GM12891 (cell line): ENCODE results near the gene MCOLN2.

ENCODE experiments used
- PAX5 ChIP-seq: IDR thresholded peaks from 2 replicates; pipeline ENCODE4 v1.6.1; 2011; ENCODE audit warnings: low read length, moderate library complexity, mild to moderate bottlenecking; ENCODE audit not compliant: insufficient read depth, severe bottlenecking
- POLR2A ChIP-seq: IDR thresholded peaks from 2 replicates; pipeline ENCODE4 v1.6.1; 2011; ENCODE audit warnings: low read depth, low read length, control low read depth
- POLR2AphosphoS5 ChIP-seq: IDR thresholded peaks from 2 replicates; pipeline ENCODE4 v1.6.1; 2011; ENCODE audit warnings: low read depth, low read length, control low read depth
- SPI1 ChIP-seq: IDR thresholded peaks from 2 replicates; pipeline ENCODE4 v1.6.1; 2011; ENCODE audit warnings: low read depth, low read length, control low read depth
- TAF1 ChIP-seq: IDR thresholded peaks from 2 replicates; pipeline ENCODE4 v1.6.1; 2011; ENCODE audit warnings: low read depth, low read length, control low read depth

DNA sequence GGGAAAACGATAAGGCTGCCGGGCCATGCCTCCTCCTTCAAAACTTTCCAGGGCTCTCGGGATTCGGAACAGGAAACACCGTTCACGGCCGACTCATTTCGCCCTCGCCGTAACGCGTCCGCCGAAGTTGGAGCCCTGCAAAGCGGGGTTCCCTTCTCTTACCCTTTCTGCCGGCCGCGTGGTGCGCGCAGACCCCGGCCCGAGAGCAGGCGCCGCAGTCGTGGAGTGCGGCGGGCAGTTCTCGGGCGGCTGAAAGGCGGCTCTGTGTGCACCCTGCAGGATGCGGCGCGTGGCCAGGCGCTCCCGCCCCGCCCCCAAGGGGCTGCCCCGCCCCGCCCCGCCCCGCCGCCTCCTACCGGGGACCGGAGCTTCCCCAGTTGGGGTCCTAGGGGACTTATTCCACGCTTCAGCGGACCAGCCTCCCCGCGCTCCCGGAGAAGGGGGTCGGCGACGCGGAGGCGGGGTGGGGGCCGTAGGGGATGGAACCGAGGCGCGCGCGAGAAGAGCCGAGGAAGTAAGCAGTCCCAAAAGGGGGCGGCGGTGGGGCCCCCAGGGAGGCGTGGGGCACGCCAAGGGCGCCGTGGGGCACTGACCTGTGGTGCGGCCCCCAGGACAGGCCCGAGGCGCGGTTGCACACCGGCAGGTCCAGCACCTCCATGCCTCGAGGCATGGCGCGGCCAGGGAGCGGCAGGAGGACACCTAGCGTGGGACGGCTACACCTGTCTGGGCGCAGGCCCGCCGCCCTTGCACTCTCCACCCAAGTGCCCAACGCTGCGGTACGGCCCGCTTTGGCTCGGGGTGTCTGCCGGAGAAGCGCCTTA, at the start of gene MCOLN2:
- peak; percentile 61 for TF ChIP-seq TAF1
- peak; percentile 73 for TF ChIP-seq POLR2AphosphoS5
- 0 out of 2 replicates have a peak, but pooled peaks have one; percentile 43 for TF ChIP-seq POLR2A
- TF ChIP-seq PAX5: peak; percentile 28
- no peak for TF ChIP-seq SPI1
